DND-41 (cell line): ENCODE measurements around the gene IPCEF1.

ENCODE experiments used
- ATAC-seq: fragments of 200-7000 bp; cut with Tn5 transposase; 3 replicates; pipeline ENCODE4 v1.9.1; 2021; ENCODE audit warnings: low read depth; ENCODE audit not compliant: insufficient read depth
- DNase-seq: peaks from one replicate; pipeline ENCODE4 v3.0.0-alpha.2; 2020
- H2AFZ ChIP-seq: 2 replicates; pipeline ENCODE4 v1.6.0; 2012; ENCODE audit warnings: low read depth, low read length
- H3K27ac ChIP-seq: 2 replicates; pipeline ENCODE4 v1.5.1; 2012; ENCODE audit warnings: low read length, inconsistent platforms
- H3K27me3 ChIP-seq: fragments of 200-600 bp; sonication (generic); 2 replicates; pipeline ENCODE4 v1.6.0; 2012; ENCODE audit warnings: low read length, mild to moderate bottlenecking, inconsistent platforms; ENCODE audit not compliant: insufficient read depth, poor library complexity
- H3K36me3 ChIP-seq: 2 replicates; pipeline ENCODE4 v1.5.1; 2012; ENCODE audit warnings: low read length, inconsistent platforms; ENCODE audit not compliant: insufficient read depth
- H3K4me1 ChIP-seq: 2 replicates; pipeline ENCODE4 v1.5.1; 2012; ENCODE audit warnings: mild to moderate bottlenecking, low read length; ENCODE audit not compliant: insufficient read depth
- H3K4me2 ChIP-seq: 2 replicates; pipeline ENCODE4 v1.6.0; 2012; ENCODE audit warnings: mild to moderate bottlenecking, moderate library complexity, low read length, inconsistent platforms; ENCODE audit not compliant: insufficient read depth
- H3K4me3 ChIP-seq, 2 experiments: fragments of 200-600 bp in 1 of 2; shearing (Covaris generic) in 1 of 2; 2 replicates each; pipeline ENCODE4 v1.5.1; 2012 to 2016; ENCODE audit warnings: inconsistent platforms in 2 of 2, low read length in 2 of 2, mild to moderate bottlenecking in 2 of 2, low read depth in 1 of 2, moderate library complexity in 1 of 2
- H3K79me2 ChIP-seq: 2 replicates; pipeline ENCODE4 v1.6.0; 2012; ENCODE audit warnings: low read length, inconsistent platforms; ENCODE audit not compliant: insufficient read depth
- H3K9ac ChIP-seq: 2 replicates; pipeline ENCODE4 v1.6.0; 2012; ENCODE audit warnings: low read depth, mild to moderate bottlenecking, inconsistent platforms, low read length, moderate library complexity
- H3K9me3 ChIP-seq: 2 replicates; pipeline ENCODE4 v1.5.1; 2012; ENCODE audit warnings: low read length, moderate library complexity, mild to moderate bottlenecking, inconsistent platforms; ENCODE audit not compliant: insufficient read depth, severe bottlenecking
- H4K20me1 ChIP-seq: 2 replicates; pipeline ENCODE4 v1.6.0; 2012; ENCODE audit warnings: low read length; ENCODE audit not compliant: insufficient read depth
- CTCF ChIP-seq: IDR thresholded peaks from 2 replicates; pipeline ENCODE4 v1.5.1; 2012; ENCODE audit warnings: borderline replicate concordance, low read length, moderate library complexity, mild to moderate bottlenecking; ENCODE audit not compliant: poor library complexity, severe bottlenecking; ENCODE audit errors: extremely low read depth
- EZH2 ChIP-seq: IDR thresholded peaks from 3 replicates; pipeline ENCODE4 v1.6.1; 2012; ENCODE audit warnings: borderline replicate concordance, low read depth, mild to moderate bottlenecking, moderate library complexity, low read length, inconsistent platforms; ENCODE audit not compliant: severe bottlenecking

Gene IPCEF1

GRCh38 chr6:154165478-154165877 lies 191.1 kb downstream of the IPCEF1 start:
- no peaks in the 10 kb centered on the region for H3K79me2 ChIP-seq
- H2AFZ ChIP-seq, result no peak overlapping the region
- no peak overlapping the region for H3K27ac ChIP-seq
- peaks cover 18% of the 10 kb centered on the region for H3K4me1 ChIP-seq
- no peak for DNase-seq
- H3K4me2 ChIP-seq, result no peak overlapping the region
- H3K36me3 ChIP-seq, result peaks cover 23% of the 10 kb centered on the region
- TF ChIP-seq CTCF (no peak), EZH2 (no peak)
- no peak overlapping the region for H3K9ac ChIP-seq
- ATAC-seq, result no peak
- no peak overlapping the region for H3K4me3 ChIP-seq
- no peaks in the 10 kb centered on the region for H4K20me1 ChIP-seq
- no peaks in the 10 kb centered on the region for H3K27me3 ChIP-seq
- no peaks in the 10 kb centered on the region for H3K9me3 ChIP-seq

- no peaks in the 10 kb centered on the region for H3K9me3 ChIP-seq
- H2AFZ ChIP-seq, result no peak overlapping the region
- ATAC-seq (no peak), DNase-seq (no peak)
- no peak for TF ChIP-seq EZH2
- TF ChIP-seq CTCF, result no peak
- no peak overlapping the region for H3K9ac ChIP-seq
- no peaks in the 10 kb centered on the region for H4K20me1 ChIP-seq
- no peaks in the 10 kb centered on the region for H3K27me3 ChIP-seq
- H3K79me2 ChIP-seq, result no peaks in the 10 kb centered on the region
- H3K27ac ChIP-seq, result no peak overlapping the region
- no peak overlapping the region for H3K4me2 ChIP-seq
- peaks cover 8% of the 10 kb centered on the region for H3K4me1 ChIP-seq
- peaks cover 29% of the 10 kb centered on the region for H3K36me3 ChIP-seq
- H3K4me3 ChIP-seq, result no peak overlapping the region
These were observed 192.2 kb downstream of the IPCEF1 start for GRCh38 chr6:154164397-154164796.

GRCh38 chr6:154161689-154162088 lies 194.9 kb downstream of the IPCEF1 start:
- peaks cover 23% of the 10 kb centered on the region for H3K36me3 ChIP-seq
- no peaks in the 10 kb centered on the region for H3K9me3 ChIP-seq
- no peaks in the 10 kb centered on the region for H4K20me1 ChIP-seq
- H3K4me3 ChIP-seq, result no peak overlapping the region
- ATAC-seq (no peak), DNase-seq (no peak)
- no peak overlapping the region for H3K9ac ChIP-seq
- H3K27ac ChIP-seq, result no peak overlapping the region
- H3K27me3 ChIP-seq, result no peaks in the 10 kb centered on the region
- no peak overlapping the region for H3K4me2 ChIP-seq
- no peaks in the 10 kb centered on the region for H3K79me2 ChIP-seq
- H3K4me1 ChIP-seq, result peaks cover 25% of the 10 kb centered on the region
- H2AFZ ChIP-seq, result no peak overlapping the region
- TF ChIP-seq CTCF (no peak), EZH2 (no peak)

GRCh38 chr6:154159126-154159525 lies 197.5 kb downstream of the IPCEF1 start:
- Histone ChIP-seq H3K9me3 (peaks cover 3% of the 10 kb centered on the region), H3K27ac (0 out of 2 replicates have a peak overlapping the region, but pooled peaks have one; percentile 34), H3K79me2 (no peaks in the 10 kb centered on the region), H3K9ac (no peak overlapping the region), H3K4me1 (peaks cover 45% of the 10 kb centered on the region), H3K27me3 (no peaks in the 10 kb centered on the region), H3K4me2 (no peak overlapping the region), H4K20me1 (no peaks in the 10 kb centered on the region), H3K36me3 (peaks cover 13% of the 10 kb centered on the region; the same call in 1 of the 2 replicates), H3K4me3 (no peak overlapping the region), H2AFZ (no peak overlapping the region)
- TF ChIP-seq EZH2, result no peak
- no peak for TF ChIP-seq CTCF
- ATAC-seq, result no peak
- no peak for DNase-seq
